SHP77 (cell line): ENCODE results near the gene SDF4.

Experiments used
- DNase-seq, 2 experiments: peaks; one replicate each; lab custom pipeline; 2025; lab: John Stamatoyannopoulos, UW

The SDF4 gene

DNA sequence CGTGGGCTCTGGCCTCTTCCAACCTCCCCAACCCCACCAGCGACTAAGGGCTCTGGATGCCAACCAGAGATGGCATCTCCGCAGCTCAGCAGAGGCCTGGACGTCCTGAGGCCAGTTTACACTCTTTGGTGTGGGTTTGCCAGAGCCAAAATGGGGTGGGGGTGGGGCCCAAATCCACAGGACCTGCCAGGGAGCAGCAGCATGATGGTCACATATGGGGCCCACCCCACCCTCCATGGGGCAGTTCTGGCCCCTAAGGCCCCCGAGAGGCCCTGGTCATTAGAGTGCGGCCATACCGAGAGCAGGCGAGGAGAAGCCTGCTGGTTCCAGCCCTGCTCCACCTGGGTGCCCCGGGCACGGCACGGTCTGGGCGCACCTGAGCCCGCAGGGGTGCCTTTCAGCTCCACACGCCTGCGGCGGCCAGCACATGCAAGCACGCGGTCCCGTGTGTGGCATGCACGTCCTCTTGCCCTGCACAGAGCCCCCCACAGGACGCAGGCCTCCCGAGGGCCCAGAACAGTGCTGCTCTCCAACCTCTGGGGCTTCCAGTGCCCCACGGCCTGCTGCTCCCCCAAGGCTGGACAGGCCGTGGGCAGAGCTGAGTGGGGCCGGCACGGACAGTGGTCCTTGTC, 9.9 kb upstream of the SDF4 start:
- DNase-seq = no peak

DNA sequence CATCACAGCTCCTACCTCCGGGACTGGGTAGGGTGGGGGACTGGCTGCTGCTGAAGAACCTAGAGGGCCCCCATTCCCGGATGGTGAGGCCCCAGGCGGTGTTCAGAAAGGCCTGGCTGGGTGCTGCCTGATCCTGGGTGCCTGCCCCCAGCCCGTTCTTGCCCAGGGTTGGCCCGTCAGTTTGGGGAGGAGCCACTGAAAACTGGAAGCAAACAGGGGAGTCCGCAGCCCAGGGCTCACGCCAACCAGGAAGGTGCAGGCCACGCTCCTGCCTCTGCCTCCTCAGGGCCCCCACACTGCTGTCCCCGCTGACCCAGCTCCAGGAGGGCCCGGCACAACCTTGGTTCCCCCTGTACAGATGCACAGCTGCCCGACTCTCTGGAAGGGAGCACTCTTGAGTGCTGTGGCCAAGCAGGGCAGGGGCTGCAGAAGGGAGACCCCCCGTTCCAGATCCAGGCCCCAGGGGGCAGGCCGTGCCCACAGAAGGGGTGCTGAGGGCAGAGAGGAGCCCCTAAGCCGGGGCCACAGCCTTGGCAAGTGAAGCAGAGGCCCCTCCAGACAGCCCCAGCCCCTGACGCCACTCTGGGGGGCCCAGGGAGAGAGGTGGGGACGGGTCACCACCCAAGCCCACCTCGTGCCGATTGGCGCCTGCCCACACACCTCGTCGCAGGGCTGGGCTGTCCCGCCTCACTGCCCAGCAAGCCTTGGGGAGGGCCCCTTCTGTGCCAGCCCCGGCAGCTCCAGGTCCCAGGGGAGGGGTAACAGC, 9.2 kb upstream of the SDF4 start:
- no peak for DNase-seq

DNA sequence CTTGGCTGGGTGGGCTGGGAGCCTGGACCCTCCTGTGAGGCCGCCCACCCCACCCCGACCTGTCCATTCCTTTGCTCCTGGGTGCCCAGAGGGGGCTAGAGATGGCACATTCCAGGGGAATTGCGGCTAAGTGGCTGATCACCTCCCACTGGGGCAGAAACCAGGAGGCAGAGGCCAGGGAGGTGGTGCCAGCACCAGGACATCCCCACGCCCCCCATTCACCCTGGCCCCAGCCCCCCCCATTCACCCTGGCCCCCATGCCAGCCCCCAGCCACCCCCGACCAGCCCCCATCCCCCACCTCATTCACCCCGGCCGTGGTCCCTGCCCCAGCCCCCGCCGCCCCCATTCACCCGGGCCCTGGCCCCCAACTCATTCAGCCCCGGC, 8.5 kb upstream of the SDF4 start:
- DNase-seq = no peak

DNA sequence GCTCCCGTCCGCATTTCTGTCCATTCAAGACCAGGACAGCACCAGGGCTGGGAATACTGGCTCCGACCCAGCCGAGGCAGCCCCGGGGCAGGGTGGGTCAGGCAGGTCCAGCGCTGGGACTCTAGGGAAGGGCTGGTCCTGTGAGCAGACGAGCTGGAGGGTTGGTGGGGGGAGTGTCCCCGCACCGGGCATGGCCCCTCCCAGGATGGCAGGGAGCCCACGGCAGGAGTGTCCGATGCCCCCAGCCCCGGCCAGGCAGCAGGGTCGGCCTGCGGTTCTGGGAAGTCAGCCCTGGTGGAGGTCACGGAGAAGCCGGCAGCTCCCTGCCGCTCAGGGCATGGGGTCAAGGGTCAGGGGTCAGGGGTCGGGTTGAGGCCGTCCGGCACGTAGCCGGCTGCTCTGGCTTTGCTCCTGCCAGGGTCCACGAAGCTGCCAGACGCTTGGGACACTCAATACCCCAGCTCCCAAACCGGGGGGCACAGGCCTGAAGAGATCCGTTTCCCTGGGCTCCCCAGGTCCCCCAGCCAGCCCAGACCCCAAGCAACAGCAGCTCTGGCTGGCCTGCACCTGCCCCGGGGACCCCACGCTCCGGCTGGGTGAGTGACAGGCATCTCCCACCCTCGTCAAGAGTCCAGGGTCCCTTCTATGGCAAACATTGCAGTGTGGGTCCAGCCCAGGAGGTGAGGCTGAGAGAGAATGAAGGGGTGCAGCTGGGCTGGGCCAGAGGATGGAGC, 8.0 kb upstream of the SDF4 start:
- no peak for DNase-seq

DNA sequence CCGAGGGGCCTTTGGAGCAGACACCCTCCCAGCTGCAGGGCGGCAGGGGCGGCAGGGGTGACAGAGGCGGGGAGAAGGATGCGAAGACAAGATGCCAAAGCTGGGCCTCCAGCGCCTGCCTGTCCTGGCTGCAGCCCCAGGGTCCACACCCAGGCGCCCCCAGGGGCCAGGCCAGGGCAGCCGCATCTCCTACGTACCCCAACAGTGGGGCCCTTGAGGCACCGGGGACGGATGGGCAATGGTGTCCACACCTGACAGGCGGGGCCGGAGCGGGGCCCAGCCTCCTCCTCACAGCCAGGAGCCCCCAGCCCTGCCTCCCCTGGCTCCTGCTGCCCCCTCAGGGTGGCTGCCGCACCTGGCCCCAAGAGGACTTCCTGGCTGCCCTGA, 7.4 kb upstream of the SDF4 start:
- no peak for DNase-seq

DNA sequence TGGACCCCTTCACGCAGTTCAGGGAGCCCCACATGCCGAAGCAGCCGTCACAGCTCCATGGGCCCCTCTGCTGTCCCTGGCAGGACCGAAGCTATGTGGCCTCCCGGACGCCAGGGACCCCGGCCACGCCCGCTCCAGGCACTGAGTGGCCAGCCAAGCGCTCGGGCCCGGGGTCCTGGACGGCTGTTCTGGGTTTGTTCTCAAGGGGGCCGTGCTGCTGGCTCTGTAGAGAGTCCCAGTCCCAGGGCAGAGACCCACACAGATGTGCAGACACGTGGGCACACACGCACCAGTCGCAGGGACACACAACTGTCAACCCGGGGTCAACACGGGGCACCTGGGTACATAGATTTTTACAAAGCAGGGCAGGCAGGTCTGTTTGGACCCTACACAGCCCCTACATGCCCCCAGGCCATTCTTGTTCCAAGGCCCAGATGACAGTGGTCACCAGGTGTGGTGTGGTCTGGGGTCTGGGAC, 6.9 kb upstream of the SDF4 start:
- DNase-seq = no peak

DNA sequence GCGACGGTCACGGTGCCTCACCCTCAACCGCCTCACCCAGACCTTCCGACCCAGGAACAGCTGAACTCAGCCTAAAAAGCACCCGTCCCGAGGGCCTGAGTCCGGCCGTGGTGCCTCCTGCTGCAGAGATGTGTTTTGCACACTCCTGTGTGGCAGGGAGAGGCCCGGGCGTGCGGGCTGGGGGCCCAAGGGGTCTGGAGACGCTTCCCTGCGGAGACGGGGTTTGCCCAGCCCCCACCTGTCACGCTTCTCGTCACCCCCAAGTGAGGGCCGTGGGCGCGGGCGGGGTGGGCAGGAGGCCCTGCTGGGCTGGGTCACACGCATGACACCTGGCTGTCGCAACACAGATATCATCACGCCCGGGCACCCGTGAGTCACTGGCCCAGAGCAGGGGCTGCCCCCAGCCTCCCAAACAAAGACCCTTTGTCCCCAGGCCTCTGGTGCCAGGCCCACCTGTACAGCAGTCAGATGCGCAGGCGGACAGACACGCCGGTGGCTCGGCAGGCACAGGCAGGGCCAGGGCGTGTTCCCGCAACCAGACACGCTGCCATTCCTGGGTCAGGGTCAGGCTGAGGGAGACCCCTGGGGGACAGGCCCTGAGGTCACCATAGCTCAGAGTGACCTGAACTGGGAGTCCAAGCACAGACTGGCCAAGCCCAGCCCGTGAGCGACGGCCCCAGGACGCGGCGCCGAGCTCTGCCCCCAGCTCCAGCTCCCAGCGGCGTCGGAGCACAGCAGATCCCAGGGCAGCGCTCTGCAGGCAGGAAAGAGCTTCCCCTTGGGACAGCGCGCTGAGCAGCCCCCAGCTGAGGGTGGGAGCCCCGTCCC, 6.3 kb upstream of the SDF4 start:
- DNase-seq = no peak

DNA sequence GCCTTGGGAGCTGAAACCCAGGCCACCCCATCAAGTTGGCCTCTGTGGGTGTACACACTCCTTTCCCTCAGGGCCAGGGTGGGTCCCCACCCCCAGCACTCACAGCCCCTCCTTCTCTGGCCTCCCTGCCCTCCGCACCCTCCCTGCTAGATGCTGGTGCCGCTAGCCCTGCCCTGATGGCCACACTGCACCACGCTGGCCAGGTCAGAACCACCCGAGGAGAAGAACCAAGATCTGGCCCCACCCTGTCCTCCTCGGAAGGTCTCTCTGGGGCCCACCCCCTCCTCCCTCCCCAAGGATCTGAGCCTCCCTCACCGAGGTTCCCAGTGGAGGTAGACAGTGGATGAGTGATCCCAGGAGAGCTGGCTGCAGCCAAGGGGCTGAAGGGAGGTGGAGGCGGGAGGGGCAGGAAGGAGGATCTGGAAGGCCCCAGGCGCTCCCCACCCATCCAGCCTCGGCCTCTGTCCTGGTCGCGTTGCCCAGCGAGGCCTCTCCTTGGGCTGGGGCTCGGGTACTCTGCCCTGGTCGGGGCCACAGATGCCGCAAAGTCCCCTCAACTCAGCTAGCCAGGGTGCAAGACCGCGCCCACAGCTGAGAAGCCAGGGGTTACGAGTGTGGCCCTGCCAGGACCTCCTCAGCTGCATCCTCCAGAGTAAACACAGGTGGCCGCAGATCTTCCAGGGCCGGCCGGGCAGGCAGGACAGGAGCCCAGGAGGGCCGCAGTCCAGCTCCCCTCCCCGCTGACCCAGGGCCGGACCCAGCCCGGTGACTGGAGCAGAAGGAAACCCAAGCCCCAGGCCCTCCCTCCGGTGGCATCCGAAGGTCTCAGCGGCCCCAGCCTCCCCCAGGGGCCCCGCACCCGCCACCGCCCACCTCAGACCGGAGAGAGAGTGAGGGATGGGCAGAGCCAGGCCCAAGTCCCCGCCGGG, 5.4 kb upstream of the SDF4 start:
- peak in 1 of 2 experiments; percentile 31 for DNase-seq

DNA sequence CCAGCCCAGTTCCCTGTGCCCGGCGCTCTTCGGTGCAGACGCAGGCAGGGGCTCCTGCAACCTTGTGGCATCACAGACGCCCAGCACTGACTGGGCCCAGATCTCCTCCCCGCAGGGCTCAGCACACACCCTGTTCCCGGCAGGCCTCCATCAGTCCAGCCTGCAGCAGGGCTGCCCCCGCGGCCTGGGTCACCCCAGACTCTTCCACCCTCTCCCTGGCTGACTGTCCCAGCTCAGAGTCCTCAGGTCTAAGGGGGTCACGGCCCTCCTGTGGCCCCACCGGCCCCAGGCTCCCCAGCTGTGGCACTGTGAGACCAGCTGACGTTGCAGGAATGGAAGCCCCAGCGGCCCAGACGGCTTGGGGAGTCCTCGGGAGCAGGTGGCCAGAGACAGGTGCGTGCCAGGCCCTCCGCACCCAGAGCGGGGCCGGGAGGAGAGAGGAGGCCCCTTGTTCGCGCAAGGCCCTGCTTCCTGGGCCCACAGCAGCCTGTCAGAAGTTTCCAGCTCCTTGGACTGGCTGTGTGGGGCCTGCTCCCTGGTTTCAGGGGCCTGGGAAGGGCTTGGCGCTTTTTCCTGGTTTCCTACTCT, 4.5 kb upstream of the SDF4 start:
- peak; percentile 32 to 46 for DNase-seq

DNA sequence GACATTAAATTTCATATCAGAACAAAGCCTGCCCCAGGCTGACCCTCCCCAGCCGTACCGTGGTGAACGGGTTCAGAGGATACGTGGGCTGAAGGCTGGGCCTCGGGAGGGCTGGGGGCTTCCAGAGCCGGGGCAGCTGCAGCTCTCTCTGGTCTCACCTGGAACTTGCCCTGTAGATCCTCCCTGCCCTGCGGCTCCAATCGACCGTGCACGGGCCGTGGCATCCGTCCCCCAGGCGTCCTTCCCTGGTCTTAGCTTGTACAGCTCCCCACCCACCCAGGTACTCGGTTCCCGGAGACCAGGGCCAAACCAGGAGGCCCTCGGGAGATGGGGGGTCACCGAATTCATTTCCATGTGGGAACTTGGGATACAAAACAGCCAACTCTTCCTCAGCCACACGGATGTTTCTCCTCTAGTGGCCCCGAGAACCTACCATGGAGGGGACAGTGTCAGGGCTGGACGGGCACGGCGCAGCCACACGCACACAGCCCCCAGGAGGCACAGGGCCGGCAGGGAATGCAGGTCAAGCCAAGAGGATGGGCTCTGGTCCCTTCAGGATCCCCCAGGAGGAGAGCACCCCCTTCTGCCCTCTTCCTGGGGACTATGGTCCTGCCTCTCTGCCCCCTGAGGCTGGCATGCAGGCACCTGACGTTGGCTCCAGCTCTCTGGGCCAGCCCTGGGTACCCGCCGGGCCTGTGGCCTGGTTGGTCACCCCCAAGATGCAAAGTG, 3.4 kb upstream of the SDF4 start:
- no peak for DNase-seq

DNA sequence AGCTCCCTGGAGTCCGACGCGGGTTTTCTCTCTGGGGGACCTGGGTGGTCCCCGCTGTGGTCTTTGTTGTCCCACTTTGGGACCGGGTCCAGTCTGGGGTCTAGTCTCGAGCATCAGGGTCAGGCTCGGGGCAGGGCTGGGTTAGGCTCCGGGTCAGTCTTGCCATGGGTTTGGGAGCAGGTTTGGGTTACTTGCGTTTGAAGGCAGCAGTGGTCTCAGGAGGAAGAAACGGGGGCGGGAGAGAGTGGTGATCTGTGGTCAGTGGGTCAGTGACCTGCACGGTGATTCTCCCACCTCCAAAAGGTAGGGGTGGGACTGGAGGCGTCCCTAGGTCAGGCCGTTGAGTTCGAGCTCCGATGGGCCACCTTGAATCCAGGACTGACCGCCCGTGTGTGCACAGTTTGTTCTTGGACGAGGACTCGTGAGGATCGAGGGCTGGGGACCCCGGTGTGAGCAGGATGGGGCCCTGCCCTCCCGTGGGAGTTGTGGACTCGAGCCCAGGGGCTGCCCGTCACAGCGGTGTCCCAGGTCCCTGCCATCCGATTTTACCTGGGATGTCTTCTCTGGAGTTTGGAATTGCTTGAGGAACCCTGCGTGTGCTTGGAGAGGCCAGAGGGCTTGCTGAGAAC, 2.5 kb upstream of the SDF4 start:
- DNase-seq = no peak

DNA sequence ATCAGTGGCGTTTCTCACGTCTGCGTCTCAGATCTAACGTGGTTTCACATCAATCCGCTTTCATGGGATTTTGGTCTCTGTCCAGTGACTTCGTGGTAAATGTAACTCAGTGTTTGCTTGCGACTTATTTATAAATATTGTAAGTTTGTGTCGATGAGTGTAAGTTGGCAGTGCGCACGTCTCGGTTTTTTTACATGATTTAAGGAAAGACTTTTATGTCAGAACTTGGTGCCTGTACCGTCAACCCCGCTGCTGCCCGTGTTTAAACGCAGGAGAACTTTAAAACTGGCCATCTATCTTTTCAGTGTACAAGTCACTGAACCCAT, 1.7 kb upstream of the SDF4 start:
- no peak for DNase-seq

DNA sequence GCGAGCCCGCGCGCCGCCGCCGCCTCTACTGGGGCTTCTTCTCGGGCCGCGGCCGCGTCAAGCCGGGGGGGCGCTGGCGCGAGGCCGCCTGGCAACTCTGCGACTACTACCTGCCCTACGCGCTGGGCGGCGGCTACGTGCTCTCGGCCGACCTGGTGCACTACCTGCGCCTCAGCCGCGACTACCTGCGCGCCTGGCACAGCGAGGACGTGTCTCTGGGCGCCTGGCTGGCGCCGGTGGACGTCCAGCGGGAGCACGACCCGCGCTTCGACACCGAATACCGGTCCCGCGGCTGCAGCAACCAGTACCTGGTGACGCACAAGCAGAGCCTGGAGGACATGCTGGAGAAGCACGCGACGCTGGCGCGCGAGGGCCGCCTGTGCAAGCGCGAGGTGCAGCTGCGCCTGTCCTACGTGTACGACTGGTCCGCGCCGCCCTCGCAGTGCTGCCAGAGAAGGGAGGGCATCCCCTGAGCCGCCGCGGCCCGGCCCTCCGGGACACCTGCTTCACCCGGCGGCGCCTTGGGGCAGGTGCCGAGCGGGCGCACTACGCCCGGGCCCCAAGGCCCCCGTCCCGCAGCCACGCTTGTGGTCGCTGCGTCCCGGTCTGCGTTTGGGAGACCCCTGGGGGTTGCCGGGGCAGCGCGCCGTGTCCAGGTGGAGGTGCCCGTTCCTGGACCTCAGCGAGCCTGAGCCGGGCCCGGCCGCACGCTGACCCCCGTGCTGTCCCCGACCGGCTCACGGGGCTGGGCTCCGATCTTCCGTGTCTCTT, 1.2 kb upstream of the SDF4 start:
- no peak for DNase-seq

DNA sequence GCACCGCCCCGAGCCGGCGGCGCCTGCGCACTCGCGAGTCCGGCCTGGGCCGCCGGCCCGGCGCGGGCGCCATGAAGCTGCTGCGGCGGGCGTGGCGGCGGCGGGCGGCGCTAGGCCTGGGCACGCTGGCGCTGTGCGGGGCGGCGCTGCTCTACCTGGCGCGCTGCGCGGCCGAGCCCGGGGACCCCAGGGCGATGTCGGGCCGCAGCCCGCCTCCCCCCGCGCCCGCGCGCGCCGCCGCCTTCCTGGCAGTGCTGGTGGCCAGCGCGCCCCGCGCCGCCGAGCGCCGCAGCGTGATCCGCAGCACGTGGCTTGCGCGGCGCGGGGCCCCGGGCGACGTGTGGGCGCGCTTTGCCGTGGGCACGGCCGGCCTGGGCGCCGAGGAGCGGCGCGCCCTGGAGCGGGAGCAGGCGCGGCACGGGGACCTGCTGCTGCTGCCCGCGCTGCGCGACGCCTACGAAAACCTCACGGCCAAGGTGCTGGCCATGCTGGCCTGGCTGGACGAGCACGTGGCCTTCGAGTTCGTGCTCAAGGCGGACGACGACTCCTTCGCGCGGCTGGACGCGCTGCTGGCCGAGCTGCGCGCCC, 501 bp upstream of the SDF4 start, which contains the start of gene B3GALT6:
B3GALT6 (plus strand) TSS at position 30 of the 588 bp plus-strand sequence; CDS start at position 72, 42 bp downstream.
- DNase-seq = no peak

DNA sequence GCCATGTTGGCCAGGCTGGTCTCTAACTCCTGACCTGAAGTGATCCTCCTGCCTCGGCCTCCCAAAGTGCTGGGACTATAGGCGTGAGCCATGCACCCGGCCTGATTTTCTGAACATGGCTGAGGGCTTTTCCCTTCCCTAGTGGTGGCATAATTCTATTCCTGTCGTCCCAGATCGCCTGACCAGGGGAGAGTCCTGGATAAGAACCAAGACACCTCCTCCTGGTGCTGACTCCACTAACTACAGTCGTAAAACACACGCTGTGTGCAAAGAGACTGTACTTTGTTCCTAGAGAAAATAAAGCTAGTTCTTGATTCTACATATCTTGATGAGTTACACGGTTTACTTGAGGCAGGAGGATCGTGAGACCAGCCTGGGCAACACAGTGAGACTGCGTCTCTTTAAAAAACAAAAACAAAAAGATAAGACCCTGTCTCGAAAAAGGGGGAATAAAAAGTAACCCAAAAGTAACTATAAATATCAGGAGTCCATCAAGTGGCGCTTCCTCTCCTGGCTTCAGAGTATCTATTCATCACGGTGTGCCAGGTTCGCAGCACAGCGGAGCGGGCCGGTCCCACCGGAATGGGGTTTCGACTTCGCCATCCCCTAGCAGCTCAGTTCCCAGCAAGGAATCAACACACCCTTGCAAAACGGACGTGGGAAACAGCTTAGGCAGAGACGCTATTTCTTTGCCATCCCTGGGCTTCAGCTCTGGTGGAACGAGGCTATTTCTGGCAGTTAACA, 973 bp downstream of the SDF4 start:
- no peak for DNase-seq

DNA sequence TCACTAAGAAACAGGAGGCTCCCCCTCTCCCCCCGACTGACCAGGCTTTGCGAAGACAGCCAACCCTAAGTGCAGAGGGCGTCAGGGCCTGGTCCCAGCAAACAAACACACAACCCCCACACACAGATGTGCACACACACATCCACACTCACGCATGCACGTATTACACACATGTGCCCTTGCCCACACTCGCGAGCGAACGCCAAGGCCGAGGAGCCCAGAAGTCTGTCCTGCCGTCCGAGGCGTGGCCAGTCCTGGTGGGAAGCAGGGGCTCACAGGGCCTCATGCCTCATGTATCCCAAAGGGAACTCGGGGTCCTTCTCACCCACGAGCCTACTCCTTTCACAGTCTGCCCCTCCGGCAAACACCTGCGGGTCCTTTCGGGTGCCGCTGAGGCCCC, 2.0 kb downstream of the SDF4 start:
- no peak for DNase-seq

DNA sequence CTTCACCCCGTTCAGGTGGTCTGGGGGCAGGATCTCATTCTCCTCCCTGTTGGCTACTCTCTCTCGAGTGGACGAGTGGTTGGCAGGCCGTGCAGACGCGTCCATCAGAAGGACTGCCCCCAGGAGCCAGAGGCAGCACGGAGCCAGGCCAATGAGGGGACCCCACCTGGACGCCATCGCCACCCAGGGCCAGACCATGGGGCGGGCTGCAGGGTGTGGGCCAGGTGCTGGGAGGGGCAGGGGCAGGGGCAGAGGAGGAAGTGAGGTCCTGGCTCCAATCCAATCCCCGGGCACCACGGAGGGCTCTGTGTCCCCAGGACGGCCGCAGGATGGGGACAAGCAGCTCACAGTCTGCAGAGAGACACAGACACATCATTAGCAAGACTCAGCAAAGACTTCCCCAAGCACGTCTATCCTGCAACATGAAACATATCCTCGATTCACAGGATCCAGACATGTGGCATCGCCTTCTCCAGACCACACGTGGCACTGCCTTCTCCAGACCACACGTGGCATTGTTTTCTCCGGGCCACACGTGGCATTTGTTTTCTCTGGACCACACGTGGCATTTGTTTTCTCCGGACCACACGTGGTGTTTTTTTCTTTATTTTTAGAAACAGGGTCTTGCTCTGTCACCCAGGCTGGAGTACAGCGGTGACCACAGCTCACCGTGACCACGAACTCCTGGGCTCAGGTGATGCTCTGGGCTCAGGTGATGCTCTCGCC, 3.0 kb downstream of the SDF4 start:
- no peak for DNase-seq
